HL-60 (cell line): Measurements from ENCODE around the gene DCP1B.
A peak's percentile ranks its signal among the peaks of the same experiment; 100 is the strongest.

Source experiments
- DNase-seq, 2 experiments: peaks; one replicate each; pipeline ENCODE4 v3.0.0-alpha.2; 2010 to 2020; ENCODE audit warnings: low read depth in 1 of 2, low spot score in 1 of 2
- H3K27ac ChIP-seq: fragments of 250-450 bp; sonication (Bioruptor Pico); replicated peaks from 2 replicates; pipeline ENCODE4 v1.5.1; 2020; ENCODE audit warnings: mild to moderate bottlenecking, moderate library complexity
- H3K27me3 ChIP-seq: fragments of 250-450 bp; sonication (Bioruptor Pico); 2 replicates; pipeline ENCODE4 v1.5.1; 2021; ENCODE audit warnings: mild to moderate bottlenecking, moderate library complexity; ENCODE audit not compliant: insufficient read depth, poor library complexity, severe bottlenecking
- H3K4me3 ChIP-seq: replicated peaks from 2 replicates; pipeline ENCODE4 v1.5.1; 2011; ENCODE audit warnings: mild to moderate bottlenecking, control low read depth, low read length; ENCODE audit not compliant: insufficient read depth
- CTCF ChIP-seq: IDR thresholded peaks from one replicate; pipeline ENCODE4 v1.5.1; 2011; ENCODE audit warnings: low read length, control low read depth, inconsistent platforms; ENCODE audit not compliant: insufficient read depth
- GABPA ChIP-seq: IDR thresholded peaks from 2 replicates; pipeline ENCODE4 v1.6.1; 2012; ENCODE audit warnings: low read depth
- POLR2AphosphoS5 ChIP-seq: IDR thresholded peaks from 2 replicates; pipeline ENCODE4 v1.6.1; 2012; ENCODE audit warnings: low read depth
- REST ChIP-seq: IDR thresholded peaks from 2 replicates; pipeline ENCODE4 v1.6.1; 2012; ENCODE audit warnings: low read depth; ENCODE audit not compliant: insufficient replicate concordance
- SPI1 ChIP-seq: IDR thresholded peaks from 2 replicates; pipeline ENCODE4 v1.6.1; 2012; ENCODE audit warnings: low read depth, mild to moderate bottlenecking, borderline replicate concordance

DCP1B gene

GRCh38 chr12:1919284-1919683, 85.0 kb downstream of the DCP1B start:
- Histone ChIP-seq H3K27ac (peak overlapping the region; percentile 81; the same call in 1 of the 2 replicates), H3K4me3 (no peak overlapping the region), H3K27me3 (no peaks in the 10 kb centered on the region)
- no peak for TF ChIP-seq SPI1
- TF ChIP-seq GABPA, result no peak
- no peak for TF ChIP-seq POLR2AphosphoS5
- no peak for TF ChIP-seq REST
- TF ChIP-seq CTCF, result no peak
- no peak for DNase-seq

- Histone ChIP-seq H3K4me3 (peak overlapping the region; percentile 48), H3K27me3 (no peaks in the 10 kb centered on the region), H3K27ac (peak overlapping the region; percentile 81)
- no peak for DNase-seq
- TF ChIP-seq CTCF (no peak), GABPA (no peak), SPI1 (no peak), POLR2AphosphoS5 (no peak), REST (no peak)
These were observed 85.4 kb downstream of the DCP1B start for GRCh38 chr12:1918884-1919236.

GRCh38 chr12:1918081-1918883, 86.0 kb downstream of the DCP1B start, which contains the start of gene CACNA2D4:
Gene CACNA2D4, minus strand, starts transcription at chr12:1918652. Its CDS starts 179 bp downstream, at chr12:1918473.
- peak in 1 of 2 experiments; percentile 80 for DNase-seq
- TF ChIP-seq REST (no peak), POLR2AphosphoS5 (peak; percentile 76)
- Histone ChIP-seq H3K27ac (peak within 1 kb of the TSS; percentile 81), H3K4me3 (peak within 1 kb of the TSS; percentile 48), H3K27me3 (no peaks in the 10 kb centered on the region)
